Testis (tissue), 5 donors: ENCODE data around the gene COL26A1. TPM values are rescaled to one million over a fixed set of nuclear protein-coding genes. Genes with fewer than 3 reads are reported as not detected.
A peak's percentile ranks its signal among the peaks of the same experiment; 100 is the strongest.

Experiments used
- DNase-seq: peaks from one replicate; pipeline ENCODE4 v3.0.0-alpha.2; 2019
- H3K27ac ChIP-seq, 2 donors: fragments of 200-600 bp; sonication (generic); one replicate each; pipeline ENCODE4 v1.5.1; 2019
- H3K27me3 ChIP-seq: fragments of 200-600 bp; sonication (generic); one replicate; pipeline ENCODE4 v1.5.1; 2019
- H3K36me3 ChIP-seq: fragments of 200-600 bp; sonication (generic); one replicate; pipeline ENCODE4 v1.5.1; 2017; ENCODE audit warnings: low read depth; ENCODE audit errors: missing control alignments
- H3K4me1 ChIP-seq: fragments of 200-600 bp; sonication (generic); one replicate; pipeline ENCODE4 v1.5.1; 2019
- H3K4me3 ChIP-seq, 2 donors: fragments of 200-600 bp; sonication (generic); one replicate each; pipeline ENCODE4 v1.5.1; 2017 to 2019
- H3K9me3 ChIP-seq: fragments of 200-600 bp; sonication (generic); one replicate; pipeline ENCODE4 v1.5.1; 2017
- CTCF ChIP-seq, 3 experiments: fragments of 450-650 bp in 2 of 3; fragments of 200-600 bp in 1 of 3; sonication (generic) in 1 of 3; IDR thresholded peaks; one replicate each; pipeline ENCODE4 v1.5.1; 2016 to 2019; ENCODE audit warnings: antibody characterized with exemption in 3 of 3, mild to moderate bottlenecking in 2 of 3, moderate library complexity in 1 of 3
- POLR2A ChIP-seq: fragments of 450-650 bp; IDR thresholded peaks from one replicate; pipeline ENCODE4 v1.6.1; 2017; ENCODE audit warnings: antibody characterized with exemption, mild to moderate bottlenecking, moderate library complexity
- WGBS, 2 donors: methylation state at CpG; one replicate each; pipeline ENCODE4 v1.1.5; 2018; 5-methylcytosine and 5-hydroxymethylcytosine counted together
- intact Hi-C: fragments of 100-400 bp; cut with DNase I; formaldehyde crosslinking; loops from one replicate; pipeline ENCODE4 v1.15.1; 2023; ENCODE audit warnings: low total_unique reads
- long read RNA-seq, 2 donors: transcript quantifications; one replicate each; lab custom pipeline, GENCODE V29; 2026
- polyA plus RNA-seq: library from polyadenylated mRNA; stranded (reverse); fragments of 350-450 nt; fragmentation: Illumina TruSeq; extraction: RNeasy Lipid Tissue Mini Kit (QIAGEN cat#74804); gene quantifications from one replicate; pipeline ENCODE4 v1.2.3, GENCODE V29; 2014; ENCODE audit warnings: low read depth, low replicate concordance; ENCODE audit not compliant: insufficient read depth
- total RNA-seq, 2 donors: library from RNA; depleted of rRNA; stranded (reverse); fragments of >200 nt; gene quantifications; one replicate each; pipeline ENCODE4 v1.2.3, GENCODE V29; 2016

Gene COL26A1
- total RNA-seq (1 to 10 TPM in 1 of 2 donors, under 1 TPM in 1; 0.94 to 1.1 TPM), polyA plus RNA-seq (3.1 TPM)
- long read RNA-seq, donor 1, partial matches to known transcripts: 0 of 3 reads
- long read RNA-seq, donor 1, other reads (novel, unspliced or antisense): 0 of 3 reads
- long read RNA-seq, donor 2: 0 reads

- no peaks in the 10 kb centered on the region for H3K36me3 ChIP-seq
- intact Hi-C loops: no loop called here
- no peak within 1 kb of the TSS for H3K27ac ChIP-seq
- no peaks in the 10 kb centered on the region for H3K9me3 ChIP-seq
- H3K4me3 ChIP-seq: peak within 1 kb of the TSS; percentile 51 to 56
- no peak for TF ChIP-seq POLR2A
- TF ChIP-seq CTCF (IDR thresholded peaks at IDR 0.05): no peak
- H3K4me1 ChIP-seq: peaks cover 10% of the 10 kb centered on the region
- peak; percentile 45 for DNase-seq
- no peaks in the 10 kb centered on the region for H3K27me3 ChIP-seq
- WGBS, 2 donors: 10 to 34% methylated on average over 7 to 58 of the region's 76 CpGs
These were observed at the start of gene COL26A1 for GRCh38 chr7:101362334-101363195. Gene COL26A1 (plus strand): TSS chr7:101362875. CDS start chr7:101363033, 158 bp downstream.

- intact Hi-C loops: no loop called here
- Histone ChIP-seq H3K36me3 (no peaks in the 10 kb centered on the region), H3K4me3 (no peak overlapping the region), H3K4me1 (no peaks in the 10 kb centered on the region), H3K27ac (no peak overlapping the region), H3K9me3 (no peaks in the 10 kb centered on the region), H3K27me3 (no peaks in the 10 kb centered on the region)
- 14 to 29% methylated on average over 1 of the region's 1 CpG for WGBS, 2 donors
- TF ChIP-seq POLR2A (no peak), CTCF (IDR thresholded peaks at IDR 0.05) (peak; percentile 12 to 59 (median 30))
- DNase-seq: no peak
These were observed 47.3 kb upstream of the COL26A1 start for GRCh38 chr7:101315336-101315735.

GRCh38 chr7:101319401-101319800 lies 43.3 kb upstream of the COL26A1 start:
- Histone ChIP-seq H3K9me3 (no peaks in the 10 kb centered on the region), H3K27me3 (no peaks in the 10 kb centered on the region), H3K27ac (no peak overlapping the region), H3K4me1 (peaks cover 9% of the 10 kb centered on the region), H3K36me3 (no peaks in the 10 kb centered on the region), H3K4me3 (no peak overlapping the region)
- TF ChIP-seq POLR2A: no peak
- no peak for TF ChIP-seq CTCF (IDR thresholded peaks at IDR 0.05)
- intact Hi-C loops: no loop called here
- no peak for DNase-seq
- WGBS, 2 donors: 78 to 80% methylated on average over 5 of the region's 5 CpGs

GRCh38 chr7:101321491-101322401 lies 40.9 kb upstream of the COL26A1 start, which contains the start of gene IFT22:
Gene IFT22 (minus strand): TSS chr7:101321812. CDS start chr7:101321709, 103 bp downstream.
- TF ChIP-seq POLR2A (no peak), CTCF (IDR thresholded peaks at IDR 0.05) (peak in 1 of 3 experiments; percentile 25)
- intact Hi-C loops: no loop called here
- WGBS, 2 donors: 0 to 1% methylated on average over 18 to 69 of the region's 69 CpGs
- H3K4me1 ChIP-seq: peaks cover 9% of the 10 kb centered on the region
- H3K9me3 ChIP-seq: no peaks in the 10 kb centered on the region
- H3K36me3 ChIP-seq: no peaks in the 10 kb centered on the region
- no peaks in the 10 kb centered on the region for H3K27me3 ChIP-seq
- peak within 1 kb of the TSS; percentile 73 to 77 for H3K27ac ChIP-seq
- DNase-seq: peak; percentile 97
- peak within 1 kb of the TSS; percentile 57 to 80 for H3K4me3 ChIP-seq
